HepG2 (cell line): ENCODE results near the gene ZNF148. TPM values are rescaled to one million over a fixed set of nuclear protein-coding genes. Genes with fewer than 3 reads are reported as not detected.

Experiments
- ATAC-seq: fragments of 200-7000 bp; cut with Tn5 transposase; 3 replicates; pipeline ENCODE4 v1.9.1; 2020; ENCODE audit warnings: mild to moderate bottlenecking, moderate library complexity
- BruUV-seq: library from RNA; stranded (reverse); fragments of 400-500 nt; replicated peaks from 2 replicates; lab custom pipeline; 2021; lab: Mats Ljungman, UMichigan
- CTCF ChIA-PET: fragments of 300-600 bp; formaldehyde crosslinking; extraction: SDS; loops from one replicate; lab custom pipeline; 2021; ENCODE audit warnings: low total read pairs, inconsistent platforms, low intra/inter-chr PET ratio; lab: Yijun Ruan, JAX
- POLR2A ChIA-PET: fragments of 350-600 bp; sonication (Branson Sonifier 250); formaldehyde crosslinking; loops from one replicate; lab custom pipeline; 2020; ENCODE audit warnings: antibody characterized with exemption, inconsistent platforms; lab: Yijun Ruan, JAX
- DNase-seq: peaks from one replicate; pipeline ENCODE4 v3.0.0-alpha.2; 2015; ENCODE audit warnings: low spot score
- FAIRE-seq: peaks from 3 replicates; lab custom pipeline; 2011; peaks lifted over from hg19 to GRCh38; lab: Jason Lieb, UNC
- H2AFZ ChIP-seq: one replicate; pipeline ENCODE4 v1.6.1; 2011; ENCODE audit warnings: low read length, inconsistent platforms
- H3K27ac ChIP-seq: fragments of 300-600 bp; 3 replicates; pipeline ENCODE4 v1.8.0; 2011; ENCODE audit warnings: mixed run types, mild to moderate bottlenecking, mixed read lengths, low read length, inconsistent platforms; ENCODE audit not compliant: insufficient read depth; ENCODE audit errors: extremely low read length
- H3K27me3 ChIP-seq, 2 experiments: fragments of 200-600 bp in 1 of 2; 2 replicates in 1 of 2; 3 replicates in 1 of 2; pipeline versions ENCODE4 v1.6.0 to v1.8.0; 2011; ENCODE audit warnings: low read length in 2 of 2, mild to moderate bottlenecking in 2 of 2, moderate library complexity in 2 of 2, inconsistent platforms in 1 of 2; ENCODE audit not compliant: insufficient read depth in 2 of 2, control insufficient read depth in 1 of 2
- H3K36me3 ChIP-seq, 2 experiments: fragments of 200-600 bp in 1 of 2; replicated peaks in 1 of 2; 2 replicates in 1 of 2; 3 replicates in 1 of 2; pipeline versions ENCODE4 v1.5.1 to v1.8.0; 2011; ENCODE audit warnings: low read length in 2 of 2, inconsistent platforms in 1 of 2; ENCODE audit not compliant: insufficient read depth in 2 of 2, control insufficient read depth in 1 of 2
- H3K4me1 ChIP-seq: 2 replicates; pipeline ENCODE4 v1.5.1; 2012; ENCODE audit warnings: low read length, inconsistent platforms; ENCODE audit not compliant: insufficient read depth
- H3K4me2 ChIP-seq: 2 replicates; pipeline ENCODE4 v1.6.0; 2011; ENCODE audit warnings: low read depth, low read length, inconsistent platforms
- H3K4me3 ChIP-seq, 3 experiments: fragments of 200-600 bp in 1 of 3; sonication (generic), shearing (Covaris generic) in 1 of 3; replicated peaks in 1 of 3; 2 replicates each; pipeline ENCODE4 v1.5.1; 2011 to 2016; ENCODE audit warnings: low read length in 3 of 3, inconsistent platforms in 2 of 3, low read depth in 2 of 3, mild to moderate bottlenecking in 2 of 3, control low read depth in 1 of 3, mixed read lengths in 1 of 3; ENCODE audit not compliant: insufficient read depth in 1 of 3
- H3K79me2 ChIP-seq: one replicate; pipeline ENCODE4 v1.6.1; 2011; ENCODE audit warnings: low read length, inconsistent platforms; ENCODE audit not compliant: insufficient read depth
- H3K9ac ChIP-seq: 2 replicates; pipeline ENCODE4 v1.6.0; 2011; ENCODE audit warnings: mild to moderate bottlenecking, low read depth, low read length, inconsistent platforms; ENCODE audit not compliant: insufficient read depth
- H3K9me3 ChIP-seq: 2 replicates; pipeline ENCODE4 v1.5.1; 2012; ENCODE audit warnings: mild to moderate bottlenecking, low read length
- H4K20me1 ChIP-seq: 2 replicates; pipeline ENCODE4 v1.6.0; 2011; ENCODE audit warnings: inconsistent platforms, mild to moderate bottlenecking, low read length, moderate library complexity; ENCODE audit not compliant: insufficient read depth
- EHMT2 ChIP-seq: fragments of 200-600 bp; sonication (generic); IDR thresholded peaks from 2 replicates; pipeline ENCODE4 v1.7.0; 2017; ENCODE audit warnings: antibody characterized with exemption, low read depth, low read length, borderline replicate concordance
- ELK4 ChIP-seq: sonication (generic); formaldehyde crosslinking; IDR thresholded peaks from 2 replicates; pipeline ENCODE4 v1.9.0; 2021; ENCODE audit warnings: missing genetic modification reagents, borderline replicate concordance
- MLLT10 ChIP-seq: sonication (generic); formaldehyde crosslinking; IDR thresholded peaks from 2 replicates; pipeline ENCODE4 v1.4.0; 2020; ENCODE audit warnings: missing genetic modification reagents
- NFE2L1 ChIP-seq: sonication (generic); formaldehyde crosslinking; IDR thresholded peaks from 2 replicates; pipeline ENCODE4 v1.4.0; 2020; ENCODE audit warnings: missing genetic modification reagents, mild to moderate bottlenecking, borderline replicate concordance
- PHF5A ChIP-seq: IDR thresholded peaks from one replicate; pipeline ENCODE4 v1.6.1; 2018; ENCODE audit warnings: low read depth, missing genetic modification reagents; ENCODE audit not compliant: unreplicated experiment
- SALL1 ChIP-seq: sonication (generic); formaldehyde crosslinking; IDR thresholded peaks from 2 replicates; pipeline ENCODE4 v1.8.0; 2022; ENCODE audit warnings: mild to moderate bottlenecking, missing genetic modification reagents
- TBP ChIP-seq: sonication (generic); formaldehyde crosslinking; IDR thresholded peaks from 2 replicates; pipeline ENCODE4 v1.5.0; 2020; ENCODE audit warnings: missing genetic modification reagents
- ZKSCAN1 ChIP-seq: fragments of 150-350 bp; IDR thresholded peaks from 2 replicates; pipeline ENCODE4 v1.6.1; 2014; ENCODE audit warnings: low read length
- ZNF263 ChIP-seq: sonication (generic); formaldehyde crosslinking; IDR thresholded peaks from 2 replicates; pipeline ENCODE4 v1.4.0; 2020; ENCODE audit warnings: missing genetic modification reagents
- ZNF30 ChIP-seq: sonication (generic); formaldehyde crosslinking; IDR thresholded peaks from 2 replicates; pipeline ENCODE4 v1.5.0; 2020; ENCODE audit warnings: mild to moderate bottlenecking, missing genetic modification reagents
- ZNF362 ChIP-seq: sonication (generic); formaldehyde crosslinking; IDR thresholded peaks from 2 replicates; pipeline ENCODE4 v1.4.0; 2020; ENCODE audit warnings: missing genetic modification reagents, mild to moderate bottlenecking, borderline replicate concordance
- ZNF563 ChIP-seq: sonication (generic); formaldehyde crosslinking; IDR thresholded peaks from 2 replicates; pipeline ENCODE4 v1.8.0; 2022; ENCODE audit warnings: mild to moderate bottlenecking, moderate library complexity, missing genetic modification reagents
- ZNF724P ChIP-seq: sonication (generic); formaldehyde crosslinking; IDR thresholded peaks from 2 replicates; pipeline ENCODE4 v1.8.0; 2022; ENCODE audit warnings: missing genetic modification reagents, borderline replicate concordance
- in situ Hi-C: cut with HindIII; loops from 2 replicates; pipeline ENCODE4 v1.10.0; 2017; ENCODE audit warnings: low pct_unique_long_range_greater_than_20kb; ENCODE audit not compliant: extremely low pct_ligation_motif_present
- intact Hi-C: fragments of 100-400 bp; cut with micrococcal nuclease; formaldehyde crosslinking; loops from one replicate; pipeline ENCODE4 v1.10.0; 2022; ENCODE audit not compliant: unreplicated experiment
- polyA plus RNA-seq, 8 experiments: library from polyadenylated mRNA; depleted of rRNA in 3 of 8; stranded (reverse) in 7 of 8; unstranded in 1 of 8; fragments of >200 nt; fragmentation: Illumina TruSeq in 4 of 8; extraction: Trizol in 4 of 8; gene quantifications; 2 replicates each; pipeline versions ENCODE4 v1.2.1 to v1.2.3, GENCODE V29; 2011 to 2016; ENCODE audit warnings: low read depth in 4 of 8, missing spikeins in 1 of 8, mixed read lengths in 1 of 8; ENCODE audit not compliant: insufficient read depth in 1 of 8
- total RNA-seq, 5 experiments: library from RNA; depleted of rRNA; stranded (reverse); fragments of >200 nt; fragmentation: Illumina TruSeq; extraction: Trizol; gene quantifications; 2 replicates each; pipeline ENCODE4 v1.2.3, GENCODE V29; 2016; ENCODE audit warnings: low read depth in 1 of 5

The ZNF148 gene
- total and polyA plus RNA-seq, 2 of the 13 experiments (the other 11 are each of a cell fraction or from before 2014, with no cell fraction given): 10.6 to 36.1 TPM

GRCh38 chr3:125203731-125204130, 171.4 kb downstream of the ZNF148 start:
- in situ Hi-C loops (no loop called here), intact Hi-C loops (loop anchor here (5.0 kb wide), 1 partner anchor 276 kb away; no protein-coding TSS in a partner anchor)
- TF ChIP-seq ELK4 (CRISPR knock-in tag) (no peak), ZNF30 (CRISPR knock-in tag) (no peak), SALL1 (CRISPR knock-in tag) (no peak), TBP (no peak), NFE2L1 (no peak), ZNF362 (CRISPR knock-in tag) (no peak), ZNF724P (no peak), EHMT2 (no peak), ZKSCAN1 (no peak), PHF5A (CRISPR knock-in tag) (no peak), MLLT10 (CRISPR knock-in tag) (no peak), ZNF263 (CRISPR knock-in tag) (no peak), ZNF563 (no peak)
- H3K27me3 ChIP-seq: no peaks in the 10 kb centered on the region
- H3K4me3 ChIP-seq: no peak overlapping the region
- H3K27ac ChIP-seq: no peak overlapping the region
- ChIA-PET POLR2A (no interaction called here), CTCF (no interaction called here)
- no TSS peak for BruUV-seq
- FAIRE-seq (no peak), ATAC-seq (no peak), DNase-seq (no peak)
- H3K79me2 ChIP-seq: no peaks in the 10 kb centered on the region
- H3K4me1 ChIP-seq: peaks cover 37% of the 10 kb centered on the region
- no peaks in the 10 kb centered on the region for H3K9me3 ChIP-seq
- no peaks in the 10 kb centered on the region for H3K36me3 ChIP-seq
- H2AFZ ChIP-seq: no peak overlapping the region
- H3K4me2 ChIP-seq: no peak overlapping the region
- no peak overlapping the region for H3K9ac ChIP-seq
- H4K20me1 ChIP-seq: no peaks in the 10 kb centered on the region
